C4-2B (cell line): ENCODE measurements around the gene FADS2.

Source experiments
- H3K27ac ChIP-seq: fragments of 450-650 bp; 2 replicates; pipeline ENCODE4 v1.5.1; 2017
- CTCF ChIP-seq: fragments of 450-650 bp; conservative IDR thresholded peaks from 2 replicates; pipeline ENCODE4 v1.5.1; 2017; ENCODE audit warnings: mild to moderate bottlenecking
- ZFX ChIP-seq: fragments of 450-650 bp; IDR thresholded peaks from 2 replicates; pipeline ENCODE4 v1.6.1; 2017

Gene FADS2

DNA sequence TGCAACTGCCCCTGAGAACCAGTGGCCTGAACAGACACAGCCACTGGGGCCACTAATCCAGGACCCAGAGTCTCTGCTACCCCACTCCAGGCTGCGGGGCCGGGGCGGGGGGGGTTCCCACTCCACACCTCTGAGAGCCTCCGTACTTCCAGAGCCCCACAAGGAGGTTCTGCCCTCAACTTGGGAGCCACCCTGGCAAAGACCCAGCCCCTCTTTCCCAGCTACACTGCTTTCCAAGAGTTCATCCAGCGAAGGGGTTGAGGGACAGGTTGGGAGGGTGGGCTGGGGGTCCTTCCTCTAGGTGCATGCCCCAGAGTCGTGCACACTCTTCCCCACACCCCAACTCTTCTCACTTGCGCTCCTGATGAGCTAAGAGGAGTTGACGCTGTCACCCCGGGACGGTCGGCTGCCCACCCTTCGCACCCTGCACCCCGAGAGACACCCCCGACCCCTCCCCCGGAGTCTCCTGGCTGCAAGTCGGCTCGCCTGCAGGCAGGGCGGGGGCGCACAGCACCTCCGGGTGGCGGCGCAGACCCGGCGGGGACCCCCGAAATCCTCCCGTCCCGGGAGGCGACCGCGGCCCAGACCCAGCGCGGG is 88.7 kb downstream of the FADS2 start:
- H3K27ac ChIP-seq, result peak overlapping the region; percentile 44
- TF ChIP-seq CTCF (no peak), ZFX (no peak)
